Hepatocyte (in vitro differentiated cells): ENCODE data around the gene GPR180. TPM values are rescaled to one million over a fixed set of nuclear protein-coding genes. Genes with fewer than 3 reads are reported as not detected.

ENCODE experiments used
- DNase-seq: peaks from one replicate; pipeline ENCODE4 v3.0.0-alpha.2; 2016; ENCODE audit warnings: low spot score
- H2AFZ ChIP-seq: fragments of 200-600 bp; sonication (generic); 2 replicates; pipeline ENCODE4 v1.6.0; 2016; ENCODE audit warnings: antibody characterized with exemption, mild to moderate bottlenecking
- H3K27ac ChIP-seq: fragments of 200-600 bp; sonication (generic); 2 replicates; pipeline ENCODE4 v1.5.1; 2016; ENCODE audit warnings: mild to moderate bottlenecking
- H3K27me3 ChIP-seq: fragments of 200-600 bp; sonication (generic); 2 replicates; pipeline ENCODE4 v1.6.1; 2016
- H3K36me3 ChIP-seq: fragments of 200-600 bp; sonication (generic); replicated peaks from 2 replicates; pipeline ENCODE4 v1.5.1; 2016; ENCODE audit warnings: low read depth; ENCODE audit not compliant: insufficient read depth
- H3K4me1 ChIP-seq: fragments of 200-600 bp; sonication (generic); 2 replicates; pipeline ENCODE4 v1.5.1; 2016; ENCODE audit warnings: mild to moderate bottlenecking, moderate library complexity; ENCODE audit not compliant: insufficient read depth
- H3K4me2 ChIP-seq: fragments of 200-600 bp; sonication (generic); 2 replicates; pipeline ENCODE4 v1.6.0; 2016
- H3K4me3 ChIP-seq: fragments of 200-600 bp; sonication (generic); 2 replicates; pipeline ENCODE4 v1.5.1; 2016; ENCODE audit warnings: mild to moderate bottlenecking
- H3K79me2 ChIP-seq: fragments of 200-600 bp; sonication (generic); 2 replicates; pipeline ENCODE4 v1.6.0; 2017; ENCODE audit warnings: mild to moderate bottlenecking
- H3K9me2 ChIP-seq: fragments of 200-600 bp; sonication (generic); replicated peaks from 2 replicates; pipeline ENCODE4 v1.6.0; 2017; ENCODE audit warnings: mild to moderate bottlenecking; ENCODE audit not compliant: insufficient read depth
- H3K9me3 ChIP-seq: fragments of 200-600 bp; sonication (generic); 2 replicates; pipeline ENCODE4 v1.5.1; 2016; ENCODE audit warnings: low read depth, mild to moderate bottlenecking
- H4K20me1 ChIP-seq: fragments of 200-600 bp; sonication (generic); 2 replicates; pipeline ENCODE4 v1.6.0; 2016; ENCODE audit warnings: mild to moderate bottlenecking; ENCODE audit not compliant: insufficient read depth, poor library complexity, severe bottlenecking
- CTCF ChIP-seq: fragments of 200-600 bp; sonication (generic); IDR thresholded peaks from 2 replicates; pipeline ENCODE4 v1.5.1; 2016; ENCODE audit warnings: antibody characterized with exemption, mild to moderate bottlenecking; ENCODE audit not compliant: poor library complexity
- EZH2 ChIP-seq: fragments of 200-600 bp; sonication (generic); IDR thresholded peaks from 2 replicates; pipeline ENCODE4 v1.6.1; 2016; ENCODE audit warnings: antibody characterized with exemption, mild to moderate bottlenecking, borderline replicate concordance
- EZH2phosphoT487 ChIP-seq: fragments of 200-600 bp; sonication (generic); IDR thresholded peaks from one replicate; pipeline ENCODE4 v1.6.1; 2018; ENCODE audit warnings: antibody characterized with exemption, mild to moderate bottlenecking, low read depth, moderate library complexity; ENCODE audit not compliant: unreplicated experiment, severe bottlenecking
- WGBS: methylation state at CpG from one replicate; pipeline ENCODE4 v1.1.6; 2016; ENCODE audit warnings: low lambda C conversion rate; ENCODE audit errors: missing lambda C conversion rate; 5-methylcytosine and 5-hydroxymethylcytosine counted together
- polyA plus RNA-seq: library from polyadenylated mRNA; unstranded; fragments of >200 nt; fragmentation: Nextera tagmentation; extraction: Ambion mirVana; gene quantifications from 2 replicates; pipeline ENCODE4 v1.2.1, GENCODE V29; 2016
- total RNA-seq: library from RNA; depleted of rRNA; stranded (reverse); fragments of >200 nt; gene quantifications from 2 replicates; pipeline ENCODE4 v1.2.3, GENCODE V29; 2014

GPR180 gene
- total and polyA plus RNA-seq, 2 experiments from 2014 or later = 5.6 to 12.9 TPM

GRCh38 chr13:94646904-94647303 is 45.2 kb downstream of the GPR180 start:
- WGBS = 68% methylated on average over 4 of the region's 4 CpGs
- TF ChIP-seq EZH2 = no peak
- no peak for TF ChIP-seq CTCF

DNA sequence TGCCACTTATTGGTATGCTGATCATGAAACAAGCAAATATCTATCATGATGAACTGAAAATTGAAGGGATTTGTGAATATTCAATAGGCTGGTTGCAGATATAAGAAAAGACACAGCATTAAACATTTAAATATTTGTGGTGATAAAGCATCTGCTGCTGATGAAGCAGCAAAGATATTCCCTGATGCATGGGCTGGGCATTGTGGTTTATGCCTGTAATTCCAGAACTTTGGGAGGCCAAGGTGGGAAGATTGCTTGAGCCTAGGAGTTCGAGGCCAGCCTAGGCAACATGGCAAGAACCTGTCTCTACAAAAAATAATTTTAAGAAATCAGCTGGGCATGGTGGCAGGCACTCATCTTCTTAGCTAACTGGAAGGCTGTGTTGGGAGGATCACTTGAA is 54.5 kb downstream of the GPR180 start:
- no peaks in the 10 kb centered on the region for H3K36me3 ChIP-seq
- no peaks in the 10 kb centered on the region for H3K79me2 ChIP-seq
- H3K9me3 ChIP-seq = no peaks in the 10 kb centered on the region
- H3K27ac ChIP-seq = no peak overlapping the region
- H3K4me3 ChIP-seq = no peak overlapping the region
- no peak for TF ChIP-seq EZH2phosphoT487
- TF ChIP-seq CTCF = no peak
- no peak for TF ChIP-seq EZH2
- H3K27me3 ChIP-seq = no peaks in the 10 kb centered on the region
- WGBS = 88% methylated on average over 1 of the region's 1 CpG
- H2AFZ ChIP-seq = no peak overlapping the region
- H3K4me2 ChIP-seq = no peak overlapping the region
- no peaks in the 10 kb centered on the region for H4K20me1 ChIP-seq
- H3K9me2 ChIP-seq = no peaks in the 10 kb centered on the region
- peaks cover 3% of the 10 kb centered on the region for H3K4me1 ChIP-seq
- DNase-seq = no peak

More at GRCh38 chr13:94646904-94647303, 45.2 kb downstream of the GPR180 start:
- no peak overlapping the region for H2AFZ ChIP-seq
- no peaks in the 10 kb centered on the region for H4K20me1 ChIP-seq
- no peaks in the 10 kb centered on the region for H3K9me2 ChIP-seq
- H3K36me3 ChIP-seq = no peaks in the 10 kb centered on the region
- no peaks in the 10 kb centered on the region for H3K79me2 ChIP-seq
- H3K4me1 ChIP-seq = no peaks in the 10 kb centered on the region
- no peaks in the 10 kb centered on the region for H3K27me3 ChIP-seq
- no peak overlapping the region for H3K4me2 ChIP-seq
- no peak overlapping the region for H3K4me3 ChIP-seq
- no peaks in the 10 kb centered on the region for H3K9me3 ChIP-seq
- no peak overlapping the region for H3K27ac ChIP-seq
- no peak for DNase-seq

DNA sequence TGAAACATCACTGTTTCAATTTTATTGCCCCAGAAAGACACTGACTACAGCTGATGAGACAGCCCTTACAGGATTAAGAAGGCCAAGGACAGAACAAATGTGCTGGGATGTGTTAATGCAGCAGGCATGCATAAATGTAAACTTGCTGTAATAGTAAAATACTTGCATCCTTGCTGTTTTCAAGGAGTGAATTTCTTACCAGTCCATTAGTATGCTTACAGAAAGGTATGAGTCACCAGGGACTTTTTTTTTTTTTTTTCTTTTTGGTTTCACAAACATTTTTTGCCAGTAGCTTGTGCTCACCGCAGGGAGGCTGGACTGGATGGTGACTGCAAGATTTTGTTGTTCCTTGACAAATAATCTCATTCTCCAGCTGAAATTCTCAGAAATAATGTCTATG is 55.1 kb downstream of the GPR180 start:
- no peak overlapping the region for H3K4me3 ChIP-seq
- H3K27ac ChIP-seq = no peak overlapping the region
- H3K4me2 ChIP-seq = no peak overlapping the region
- no peaks in the 10 kb centered on the region for H3K79me2 ChIP-seq
- no peaks in the 10 kb centered on the region for H3K9me3 ChIP-seq
- H3K36me3 ChIP-seq = no peaks in the 10 kb centered on the region
- DNase-seq = peak; percentile 23
- H2AFZ ChIP-seq = no peak overlapping the region
- no peaks in the 10 kb centered on the region for H4K20me1 ChIP-seq
- TF ChIP-seq EZH2 (no peak), EZH2phosphoT487 (no peak), CTCF (no peak)
- WGBS = 76% methylated on average over 1 of the region's 1 CpG
- H3K4me1 ChIP-seq = peaks cover 7% of the 10 kb centered on the region
- H3K27me3 ChIP-seq = peaks cover 4% of the 10 kb centered on the region
- H3K9me2 ChIP-seq = no peaks in the 10 kb centered on the region

GRCh38 chr13:94657167-94657566 is 55.5 kb downstream of the GPR180 start:
- H3K9me3 ChIP-seq = no peaks in the 10 kb centered on the region
- peaks cover 11% of the 10 kb centered on the region for H3K4me1 ChIP-seq
- no peak overlapping the region for H3K4me3 ChIP-seq
- H3K4me2 ChIP-seq = no peak overlapping the region
- H4K20me1 ChIP-seq = no peaks in the 10 kb centered on the region
- H3K79me2 ChIP-seq = no peaks in the 10 kb centered on the region
- no peak for DNase-seq
- no peaks in the 10 kb centered on the region for H3K36me3 ChIP-seq
- H3K27me3 ChIP-seq = peaks cover 8% of the 10 kb centered on the region
- 85% methylated on average over 4 of the region's 4 CpGs for WGBS
- no peaks in the 10 kb centered on the region for H3K9me2 ChIP-seq
- H2AFZ ChIP-seq = no peak overlapping the region
- H3K27ac ChIP-seq = no peak overlapping the region
- TF ChIP-seq CTCF = no peak
- no peak for TF ChIP-seq EZH2
- no peak for TF ChIP-seq EZH2phosphoT487
